GM12864 (cell line): Measurements from ENCODE around the gene GTF2H1.

ENCODE experiments used
- DNase-seq: peaks from one replicate; pipeline ENCODE4 v3.0.0-alpha.2; 2011; ENCODE audit warnings: low read depth
- H3K4me3 ChIP-seq: 2 replicates; pipeline ENCODE4 v1.5.1; 2011; ENCODE audit warnings: mild to moderate bottlenecking, low read depth, low read length, control low read depth
- TF ChIP-seq, protein P1 (sequence below): IDR thresholded peaks from 2 replicates; pipeline ENCODE4 v1.5.1; 2011; ENCODE audit warnings: low read depth, mild to moderate bottlenecking, moderate library complexity, low read length, control low read depth, inconsistent platforms; ENCODE audit errors: missing control alignments

GTF2H1 gene

GRCh38 chr11:18390088-18390487 lies 67.7 kb downstream of the GTF2H1 start:
- H3K4me3 ChIP-seq, result no peak overlapping the region
- TF ChIP-seq, protein P1, sequence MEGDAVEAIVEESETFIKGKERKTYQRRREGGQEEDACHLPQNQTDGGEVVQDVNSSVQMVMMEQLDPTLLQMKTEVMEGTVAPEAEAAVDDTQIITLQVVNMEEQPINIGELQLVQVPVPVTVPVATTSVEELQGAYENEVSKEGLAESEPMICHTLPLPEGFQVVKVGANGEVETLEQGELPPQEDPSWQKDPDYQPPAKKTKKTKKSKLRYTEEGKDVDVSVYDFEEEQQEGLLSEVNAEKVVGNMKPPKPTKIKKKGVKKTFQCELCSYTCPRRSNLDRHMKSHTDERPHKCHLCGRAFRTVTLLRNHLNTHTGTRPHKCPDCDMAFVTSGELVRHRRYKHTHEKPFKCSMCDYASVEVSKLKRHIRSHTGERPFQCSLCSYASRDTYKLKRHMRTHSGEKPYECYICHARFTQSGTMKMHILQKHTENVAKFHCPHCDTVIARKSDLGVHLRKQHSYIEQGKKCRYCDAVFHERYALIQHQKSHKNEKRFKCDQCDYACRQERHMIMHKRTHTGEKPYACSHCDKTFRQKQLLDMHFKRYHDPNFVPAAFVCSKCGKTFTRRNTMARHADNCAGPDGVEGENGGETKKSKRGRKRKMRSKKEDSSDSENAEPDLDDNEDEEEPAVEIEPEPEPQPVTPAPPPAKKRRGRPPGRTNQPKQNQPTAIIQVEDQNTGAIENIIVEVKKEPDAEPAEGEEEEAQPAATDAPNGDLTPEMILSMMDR, result no peak
- no peak for DNase-seq

DNA sequence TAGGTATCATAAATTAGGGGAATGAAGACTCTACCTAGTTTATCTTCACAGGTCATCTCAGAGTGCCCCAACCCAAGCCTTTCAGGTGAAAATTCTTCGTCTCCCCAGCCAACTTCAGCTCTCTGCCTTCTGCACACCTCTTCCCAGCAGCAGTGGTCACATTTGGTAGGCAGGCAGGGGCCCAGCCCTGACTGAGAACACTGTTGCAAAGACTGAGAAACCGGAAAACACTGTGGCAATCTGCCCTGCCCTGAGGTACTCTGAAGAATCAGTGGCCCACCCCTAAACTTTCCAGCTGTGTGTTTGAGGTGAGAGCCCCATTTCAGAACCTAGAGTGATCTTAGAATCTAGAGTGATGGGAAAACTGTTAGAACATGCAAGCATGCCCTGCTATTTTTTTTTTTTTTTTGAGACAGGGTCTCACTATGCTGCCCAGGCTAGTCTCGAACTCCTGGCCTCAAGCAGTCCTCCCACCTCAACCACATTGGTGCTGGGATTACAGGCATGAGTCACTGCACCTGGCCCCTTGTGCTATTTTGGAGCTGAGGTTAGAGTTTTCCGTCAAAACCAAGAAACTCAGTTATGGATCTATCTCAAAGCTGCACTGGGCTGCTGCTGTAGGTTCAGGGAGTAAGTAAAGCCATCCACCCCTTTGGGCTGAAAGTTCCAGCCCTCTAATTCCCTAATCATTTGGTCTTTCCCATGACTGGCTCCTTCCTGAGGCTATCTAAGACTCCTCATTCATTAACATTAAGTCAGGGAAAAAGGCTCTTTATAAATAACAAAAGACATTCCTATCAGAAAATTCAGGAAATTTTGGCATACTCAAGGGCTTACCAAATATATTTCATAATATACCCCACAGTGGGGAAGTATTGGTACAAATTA lies 70.3 kb downstream of the GTF2H1 start:
- TF ChIP-seq, protein P1, result no peak
- DNase-seq, result no peak
- no peak overlapping the region for H3K4me3 ChIP-seq

DNA sequence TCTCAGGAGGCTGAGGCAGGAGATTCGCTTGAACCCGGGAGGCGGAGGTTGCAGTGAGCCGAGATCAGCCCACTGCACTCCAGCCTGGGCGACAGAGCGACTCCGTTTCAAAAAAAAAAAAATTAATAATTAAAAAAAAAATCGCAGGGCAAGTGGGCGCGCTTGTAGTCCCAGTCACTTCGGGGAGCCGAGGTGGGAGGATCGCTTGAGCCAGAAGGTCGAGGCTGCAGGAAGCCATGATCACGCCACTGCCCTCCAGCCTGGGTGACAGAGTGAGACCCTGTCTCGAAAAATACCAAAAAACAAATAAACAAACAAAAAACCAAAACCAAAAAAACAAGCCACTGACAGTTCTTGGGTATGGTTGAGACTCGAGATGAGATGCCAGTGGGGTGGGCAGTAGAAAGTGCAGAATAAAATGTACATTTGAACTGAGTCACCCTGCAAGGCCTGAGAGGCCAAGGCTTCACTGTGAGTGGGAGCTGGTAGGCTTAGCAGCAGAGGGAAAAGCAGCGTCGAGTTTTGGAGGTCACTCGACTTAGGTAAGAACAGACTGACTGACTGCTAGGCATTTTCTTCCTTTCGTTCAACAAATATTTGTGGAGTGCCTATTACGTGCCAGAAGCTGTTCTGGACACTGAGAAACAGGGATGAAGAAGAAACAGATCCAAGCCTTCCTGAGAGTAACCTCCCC lies 71.4 kb downstream of the GTF2H1 start:
- H3K4me3 ChIP-seq, result peak overlapping the region; percentile 38
- no peak for DNase-seq
- TF ChIP-seq, protein P1, result no peak

DNA sequence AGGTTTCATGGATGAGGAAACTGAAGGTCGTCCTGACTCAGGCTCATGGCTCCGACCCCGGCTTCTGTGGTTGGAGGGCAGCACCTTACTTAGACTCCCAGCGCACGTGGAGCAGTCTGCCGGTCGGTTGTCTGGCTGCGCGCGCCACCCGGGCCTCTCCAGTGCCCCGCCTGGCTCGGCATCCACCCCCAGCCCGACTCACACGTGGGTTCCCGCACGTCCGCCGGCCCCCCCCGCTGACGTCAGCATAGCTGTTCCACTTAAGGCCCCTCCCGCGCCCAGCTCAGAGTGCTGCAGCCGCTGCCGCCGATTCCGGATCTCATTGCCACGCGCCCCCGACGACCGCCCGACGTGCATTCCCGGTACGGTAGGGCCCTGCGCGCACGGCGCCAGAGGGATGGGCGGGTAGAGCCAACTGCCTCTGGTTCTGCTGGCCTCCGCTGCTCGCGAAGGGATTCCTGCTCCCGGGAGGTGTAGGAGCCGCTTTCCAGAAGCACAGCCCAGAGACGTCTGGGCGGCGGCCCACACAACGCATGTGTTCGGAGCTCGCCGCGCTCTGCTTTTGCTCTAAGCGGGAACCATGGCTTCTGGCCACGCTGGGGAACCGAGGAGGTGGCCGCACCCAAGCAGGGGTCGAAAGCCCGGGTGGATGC lies 72.0 kb downstream of the GTF2H1 start, which contains the start of gene LDHA:
TSS of gene LDHA (plus strand) at position 289 of the 653 bp plus-strand sequence. CDS start 2,280 bp downstream, outside the sequence.
- peak within 1 kb of the TSS; percentile 83 for H3K4me3 ChIP-seq
- DNase-seq, result peak; percentile 90
- TF ChIP-seq, protein P1, result no peak

GRCh38 chr11:18394928-18395734 lies 72.8 kb downstream of the GTF2H1 start:
- TF ChIP-seq, protein P1, result no peak
- DNase-seq, result no peak
- peak overlapping the region; percentile 83 for H3K4me3 ChIP-seq

GRCh38 chr11:18395735-18396504 lies 73.6 kb downstream of the GTF2H1 start:
- H3K4me3 ChIP-seq, result peak overlapping the region; percentile 83

More at GRCh38 chr11:18395735-18396504, 73.6 kb downstream of the GTF2H1 start:
- TF ChIP-seq, protein P1, result no peak
- peak; percentile 92 for DNase-seq
